HG03432 (cell line): Measurements from ENCODE around the gene TRPT1.

Experiments used
- ATAC-seq: cut with Tn5 transposase; IDR thresholded peaks from one replicate; pipeline ENCODE4 v1.9.1; 2021; ENCODE audit warnings: mild to moderate bottlenecking, moderate library complexity; ENCODE audit not compliant: unreplicated experiment

The TRPT1 gene

DNA sequence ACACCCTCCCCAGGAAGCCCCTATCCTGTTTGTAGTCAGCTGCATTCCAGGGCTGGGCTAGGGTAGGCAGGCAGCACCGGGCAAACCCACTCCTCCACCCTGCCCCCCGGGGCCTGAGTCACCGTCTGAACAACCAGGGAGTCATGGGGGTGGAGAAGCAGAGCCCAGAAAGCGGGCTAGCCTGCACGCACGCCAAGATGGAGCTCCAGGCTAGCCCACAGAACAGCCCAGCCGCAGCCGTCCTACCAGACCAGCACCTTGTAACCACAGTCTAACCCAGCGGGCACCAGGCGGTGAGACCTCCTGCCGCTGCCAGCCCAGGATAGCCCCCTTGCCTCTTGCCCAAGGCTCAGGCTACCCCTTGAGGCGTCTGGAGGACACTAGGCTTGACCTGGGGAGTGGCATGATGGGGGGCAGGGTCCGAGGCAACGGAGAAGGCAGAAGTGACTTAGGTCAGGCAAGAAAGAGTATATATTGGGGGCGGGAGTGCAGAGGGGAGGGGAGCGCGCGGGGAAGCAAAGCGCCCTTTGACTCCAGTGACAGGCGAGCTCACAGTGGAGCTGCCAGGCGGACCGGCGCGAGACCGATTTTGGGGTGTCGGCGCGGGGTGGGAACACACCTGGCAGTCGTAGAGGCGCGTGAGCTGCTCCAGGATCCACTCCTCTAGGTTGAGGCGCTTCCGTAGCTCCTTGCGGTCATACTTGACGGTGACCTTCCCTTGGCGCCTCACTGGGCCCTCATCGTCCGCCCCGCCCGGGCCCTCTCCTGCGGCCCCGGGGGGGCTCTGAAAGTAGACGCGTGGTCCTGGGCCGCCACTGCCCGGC is 20.0 kb upstream of the TRPT1 start:
- no peak for ATAC-seq

DNA sequence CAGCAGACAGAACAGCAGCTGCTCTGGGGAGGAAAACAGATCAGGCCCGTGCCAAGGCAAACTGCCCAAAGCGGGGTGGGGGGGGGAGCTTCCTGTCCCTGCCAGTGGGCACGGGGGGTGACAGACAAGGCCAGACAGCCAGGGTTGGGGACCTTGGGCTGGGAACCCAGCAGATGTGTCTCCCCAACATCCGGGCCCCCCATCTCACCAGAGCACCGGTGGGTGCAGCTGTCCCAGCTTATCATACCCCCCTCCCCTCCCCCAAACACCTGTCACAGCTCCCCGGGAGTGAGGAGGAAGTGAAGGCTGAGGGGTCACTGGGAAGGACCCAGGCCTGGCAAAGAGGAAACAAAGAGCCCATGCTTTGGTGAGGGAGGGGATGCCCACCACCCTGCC is 19.4 kb upstream of the TRPT1 start:
- no peak for ATAC-seq

DNA sequence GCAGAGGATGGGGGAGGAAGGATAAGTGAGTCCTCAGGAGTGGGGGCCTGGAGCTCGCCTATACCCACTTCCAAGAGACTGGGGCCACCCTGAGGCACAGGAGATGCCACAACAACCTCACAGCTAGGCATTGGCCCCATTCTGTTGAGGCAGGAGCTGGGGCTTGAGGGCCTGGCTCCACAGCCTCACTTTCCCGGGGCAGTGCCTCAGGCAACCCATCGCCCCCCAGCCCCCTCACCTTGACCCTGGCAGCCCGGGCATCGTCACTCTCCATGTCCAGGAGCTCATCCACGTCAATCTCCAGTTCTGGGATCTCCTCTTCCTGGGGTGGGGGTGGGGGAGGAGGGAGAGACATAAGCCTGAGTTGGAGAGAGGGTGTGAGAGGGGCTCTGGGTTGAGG is 19.0 kb upstream of the TRPT1 start:
- no peak for ATAC-seq

DNA sequence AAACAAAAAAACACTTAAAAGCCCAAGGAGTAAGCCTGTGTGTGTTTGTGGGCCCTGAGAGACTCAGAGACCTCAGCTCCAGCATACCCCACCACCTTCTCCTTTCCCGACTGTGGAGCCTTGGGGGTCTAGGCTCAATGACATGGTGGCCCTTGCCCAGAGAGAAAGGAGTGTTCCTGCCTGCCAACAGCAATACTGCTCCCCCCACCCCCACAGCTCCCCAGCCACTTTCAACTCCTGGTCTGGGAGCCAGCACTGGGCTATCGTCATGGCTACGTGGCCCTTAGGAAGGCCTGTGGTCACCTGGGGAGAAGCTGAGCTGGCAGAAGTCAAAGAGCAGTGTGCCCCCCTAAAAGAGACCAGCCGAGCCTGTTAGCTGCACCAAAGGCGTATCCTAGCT is 18.1 kb upstream of the TRPT1 start:
- ATAC-seq: no peak

DNA sequence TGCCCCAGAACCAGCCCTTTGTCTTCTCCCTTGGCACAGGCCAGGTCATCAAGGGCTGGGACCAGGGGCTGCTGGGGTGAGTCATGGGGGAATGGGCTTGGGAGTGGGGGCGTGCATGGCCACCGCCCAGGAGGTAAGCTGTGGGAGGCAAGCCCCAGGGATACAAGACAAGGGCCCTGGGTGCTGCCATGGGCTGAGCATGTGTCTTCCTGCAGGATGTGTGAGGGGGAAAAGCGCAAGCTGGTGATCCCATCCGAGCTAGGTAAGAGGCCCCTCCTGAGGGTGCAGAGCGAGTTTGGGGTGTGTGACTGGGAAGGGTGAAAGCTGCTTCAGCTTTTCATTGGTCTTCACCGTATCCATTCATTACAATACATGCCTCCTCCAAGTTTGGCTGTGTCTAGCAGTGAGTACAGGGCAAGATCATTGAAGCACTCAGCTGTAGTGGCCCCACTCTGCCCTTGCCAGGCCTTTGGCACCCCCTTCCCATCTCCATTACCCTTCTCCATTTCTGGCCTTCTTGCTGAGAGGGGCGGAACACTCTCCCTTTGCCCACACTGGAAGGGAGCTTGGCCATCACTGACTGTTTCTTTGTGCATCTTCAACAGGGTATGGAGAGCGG is 17.4 kb upstream of the TRPT1 start:
- no peak for ATAC-seq

DNA sequence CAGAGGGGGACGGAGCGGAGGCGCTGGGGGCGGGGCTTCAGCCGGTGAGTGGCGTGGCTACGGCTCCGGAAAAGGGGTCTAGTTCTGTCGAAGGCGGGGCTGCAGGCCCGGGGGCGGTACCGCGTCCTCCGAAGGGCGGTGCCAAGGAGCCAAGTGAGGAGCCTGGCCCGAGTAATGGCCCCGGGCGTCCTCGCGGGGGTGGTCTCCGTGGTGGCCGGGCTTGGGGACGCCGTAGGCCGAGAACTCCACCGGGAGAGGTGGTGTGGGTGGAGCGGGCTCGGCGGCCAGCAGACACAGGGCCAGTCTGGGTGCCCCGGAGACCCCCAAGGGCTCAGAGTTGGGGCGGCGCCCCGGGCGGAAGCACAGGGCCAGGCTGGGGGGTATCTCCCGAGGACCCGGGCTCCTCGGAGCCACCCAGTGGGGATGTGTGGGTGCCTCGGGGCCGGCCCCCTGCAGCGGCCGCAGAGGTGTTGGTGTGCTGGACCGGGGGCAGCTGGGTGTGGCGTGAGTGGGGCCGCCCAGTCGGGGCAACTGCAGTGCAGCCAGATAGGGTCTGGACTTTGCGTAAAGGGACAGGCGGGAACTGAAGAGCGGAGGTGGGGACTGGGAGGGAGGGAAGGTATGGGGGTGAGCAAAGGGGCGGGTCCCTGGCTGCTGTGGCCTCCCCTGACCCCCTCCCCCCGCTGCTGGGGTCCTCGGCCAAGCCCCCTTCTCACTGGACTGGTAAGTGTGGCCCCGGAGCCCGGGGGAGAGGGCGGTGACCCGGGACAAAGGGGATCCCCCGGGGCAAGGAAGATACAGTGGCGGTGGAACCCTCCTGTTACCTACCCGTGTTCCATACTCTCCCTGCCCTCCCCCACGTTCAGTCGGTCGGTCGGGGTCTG is 15.7 kb upstream of the TRPT1 start:
- peak; percentile 11 for ATAC-seq

DNA sequence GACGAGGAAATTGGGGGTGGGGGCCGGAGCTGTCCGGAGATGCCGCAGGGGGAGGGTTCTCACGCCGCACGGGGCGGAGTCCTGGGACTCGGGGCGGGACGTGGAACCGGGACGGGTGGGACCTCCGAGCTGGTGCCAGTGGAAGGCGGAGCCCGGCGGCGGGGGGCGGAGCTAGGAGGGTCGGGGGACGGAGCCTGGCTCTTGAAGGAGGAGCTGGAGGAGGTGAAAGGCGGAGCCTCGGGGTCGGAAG is 15.2 kb upstream of the TRPT1 start:
- ATAC-seq: peak; percentile 67

DNA sequence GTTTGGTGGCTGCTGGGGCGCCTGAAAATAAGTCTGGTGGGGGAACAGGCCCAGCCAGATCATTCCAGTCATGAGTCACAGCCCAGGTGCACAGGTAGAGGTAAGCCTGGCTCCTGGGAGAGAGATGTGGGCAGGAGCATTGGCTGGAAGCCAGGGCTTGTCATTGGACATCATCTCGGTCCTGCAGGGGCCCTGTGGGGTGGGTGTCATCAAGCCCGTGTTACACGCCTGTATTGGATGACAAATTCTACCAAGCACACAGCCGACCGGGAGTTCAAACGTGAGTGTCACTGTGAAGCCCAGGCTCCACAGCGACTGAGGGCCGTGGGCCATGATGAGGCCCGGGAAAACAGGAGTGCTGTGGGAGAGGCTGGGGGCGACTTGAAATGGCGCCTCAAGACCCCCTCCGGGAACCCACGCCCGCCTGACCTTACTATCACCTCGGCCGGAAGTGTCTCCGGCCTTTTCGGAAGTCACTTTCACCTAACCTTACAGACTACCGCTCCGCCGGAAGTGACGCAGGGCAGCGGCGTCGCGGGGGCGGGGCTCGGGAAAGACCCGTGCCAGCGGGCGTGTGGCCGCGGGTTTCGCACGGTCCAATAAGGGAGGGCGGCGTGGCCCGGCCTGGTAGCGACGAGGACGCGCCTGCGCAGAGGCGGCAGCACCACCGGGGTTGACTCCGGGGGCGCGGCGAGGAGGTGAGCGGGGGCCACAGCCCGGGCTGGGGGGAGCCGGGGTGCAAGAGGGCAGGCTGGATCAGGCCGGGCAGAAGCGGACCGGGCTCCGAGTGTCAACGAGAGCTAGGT is 14.7 kb upstream of the TRPT1 start, which contains the start of gene FKBP2:
Gene FKBP2, plus strand, starts transcription at position 661 of the 806 bp plus-strand sequence. CDS start 1,293 bp downstream, outside the sequence.
- ATAC-seq: peak; percentile 46

DNA sequence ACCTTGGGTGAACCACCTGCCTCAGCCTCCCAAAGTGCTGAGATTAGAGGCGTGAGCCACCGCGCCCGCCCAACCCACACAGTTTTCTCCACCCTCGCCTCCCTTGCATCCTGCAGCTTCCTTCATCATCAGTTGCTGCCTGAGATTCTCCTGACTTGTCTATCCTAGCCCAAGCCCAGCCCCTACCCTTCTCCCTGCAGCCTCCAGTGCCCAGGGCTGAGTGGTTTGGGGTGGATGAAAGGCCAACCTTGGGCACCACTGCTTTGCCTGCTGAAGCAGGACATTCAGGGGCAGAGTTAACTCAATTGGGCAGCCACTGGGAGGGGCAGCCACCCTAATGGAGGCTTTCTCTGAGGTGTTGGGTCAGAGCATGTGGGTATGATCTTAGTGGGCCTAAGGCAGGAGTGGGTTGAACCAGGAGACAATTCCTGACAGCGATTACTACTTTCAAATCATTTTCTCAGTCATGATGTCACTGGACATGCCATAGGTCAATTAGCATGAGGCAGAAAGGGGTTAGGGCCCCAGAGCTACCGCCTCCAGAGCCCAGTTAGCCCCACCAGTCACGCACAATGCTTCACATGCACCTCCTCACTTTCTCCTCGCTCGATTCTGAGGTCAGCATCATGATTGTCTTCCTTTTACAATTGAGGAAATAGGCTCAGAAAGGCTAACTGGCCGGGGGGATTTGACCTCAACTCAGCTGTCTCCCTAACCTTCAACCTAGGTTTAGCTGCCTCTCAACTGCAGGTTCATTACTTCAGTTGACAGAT is 13.9 kb upstream of the TRPT1 start:
- peak; percentile 7 for ATAC-seq

DNA sequence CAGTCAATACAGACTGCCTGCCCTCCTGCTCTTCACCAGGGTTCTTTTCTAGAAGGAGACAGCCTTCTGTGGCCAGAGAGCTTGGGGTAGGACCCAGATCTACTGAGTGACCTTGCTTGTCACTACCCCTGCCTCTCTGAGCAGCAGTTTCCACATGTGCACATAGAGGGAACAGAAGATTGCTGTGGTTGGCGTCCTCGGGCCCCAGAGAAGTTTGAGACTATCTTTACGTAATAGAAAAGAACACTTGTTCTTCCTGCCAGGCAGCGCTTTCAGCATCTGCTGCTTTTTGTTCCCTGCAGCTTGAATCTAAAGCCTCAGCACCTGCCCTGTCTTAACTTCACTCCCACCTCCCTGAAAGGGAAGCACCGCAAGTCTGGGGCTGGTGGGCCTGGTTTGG is 13.0 kb upstream of the TRPT1 start:
- ATAC-seq: no peak

DNA sequence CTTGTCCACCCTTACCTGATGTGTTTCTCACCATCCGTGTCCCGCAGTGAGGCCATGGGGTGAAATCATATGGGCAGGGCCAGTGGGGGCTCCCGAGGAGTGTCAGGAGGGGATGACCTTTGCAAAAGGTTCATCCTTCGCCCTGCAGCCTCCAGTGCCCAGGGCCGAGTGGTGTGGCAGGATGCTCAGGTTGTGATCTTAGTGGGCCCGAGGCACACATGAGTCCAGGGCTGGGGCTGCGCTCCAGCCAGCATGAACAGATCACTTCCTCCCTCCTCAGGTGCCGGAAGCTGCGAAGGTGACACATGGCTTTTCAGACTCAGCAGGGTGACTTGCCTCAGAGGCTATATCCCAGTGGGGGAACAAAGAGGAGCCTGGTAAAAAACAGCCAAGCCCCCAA is 12.1 kb upstream of the TRPT1 start:
- no peak for ATAC-seq

DNA sequence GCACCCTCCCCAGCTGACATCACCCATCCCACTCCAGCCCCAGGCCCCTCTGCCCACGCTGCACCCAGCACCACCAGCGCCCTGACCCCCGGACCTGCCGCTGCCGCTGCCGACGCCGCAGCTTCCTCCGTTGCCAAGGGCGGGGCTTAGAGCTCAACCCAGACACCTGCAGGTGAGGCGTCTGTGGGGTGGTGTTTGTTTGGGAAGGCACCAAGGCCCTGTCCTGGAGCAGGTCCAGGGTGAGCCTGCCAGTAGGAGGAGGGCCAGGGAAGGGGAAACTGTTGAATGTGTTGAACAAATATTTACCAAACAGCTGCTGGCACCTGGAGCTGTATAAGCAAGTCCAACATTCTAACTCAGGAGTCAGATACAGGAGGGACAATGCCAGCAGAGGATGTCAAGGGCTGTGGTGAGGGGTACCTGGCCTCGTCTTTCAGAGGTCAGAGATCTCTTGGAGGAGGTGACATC is 11.5 kb upstream of the TRPT1 start:
- ATAC-seq: no peak

DNA sequence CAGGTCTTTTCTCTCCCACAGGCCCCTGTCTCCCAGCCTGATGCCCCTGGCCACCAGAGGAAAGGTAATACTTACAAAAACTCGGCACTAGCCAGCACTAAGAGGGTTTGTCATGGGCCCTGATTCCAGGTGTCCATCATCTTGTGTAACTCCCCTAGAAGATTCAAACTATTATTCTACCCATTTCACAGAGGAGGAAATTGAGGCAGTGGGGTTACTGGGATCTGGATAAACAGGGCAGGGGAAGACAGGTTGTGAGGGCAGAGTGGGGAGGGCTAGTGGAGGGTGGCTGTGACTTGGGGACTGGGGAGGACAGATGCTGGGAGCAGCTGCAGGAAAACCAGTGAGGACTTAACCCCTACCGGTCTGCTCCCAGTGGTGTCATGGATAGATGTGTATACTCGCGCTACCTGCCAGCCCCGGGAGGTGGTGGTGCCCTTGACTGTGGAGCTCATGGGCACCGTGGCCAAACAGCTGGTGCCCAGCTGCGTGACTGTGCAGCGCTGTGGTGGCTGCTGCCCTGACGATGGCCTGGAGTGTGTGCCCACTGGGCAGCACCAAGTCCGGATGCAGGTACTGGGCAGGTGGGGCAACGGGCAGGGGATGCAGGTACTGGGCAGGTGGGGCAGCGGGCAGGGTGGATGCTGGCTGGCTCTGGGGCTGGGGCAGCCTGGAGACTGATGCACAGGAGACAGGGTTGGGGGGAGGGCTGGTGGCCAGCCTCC is 9.6 kb upstream of the TRPT1 start:
- ATAC-seq: no peak

DNA sequence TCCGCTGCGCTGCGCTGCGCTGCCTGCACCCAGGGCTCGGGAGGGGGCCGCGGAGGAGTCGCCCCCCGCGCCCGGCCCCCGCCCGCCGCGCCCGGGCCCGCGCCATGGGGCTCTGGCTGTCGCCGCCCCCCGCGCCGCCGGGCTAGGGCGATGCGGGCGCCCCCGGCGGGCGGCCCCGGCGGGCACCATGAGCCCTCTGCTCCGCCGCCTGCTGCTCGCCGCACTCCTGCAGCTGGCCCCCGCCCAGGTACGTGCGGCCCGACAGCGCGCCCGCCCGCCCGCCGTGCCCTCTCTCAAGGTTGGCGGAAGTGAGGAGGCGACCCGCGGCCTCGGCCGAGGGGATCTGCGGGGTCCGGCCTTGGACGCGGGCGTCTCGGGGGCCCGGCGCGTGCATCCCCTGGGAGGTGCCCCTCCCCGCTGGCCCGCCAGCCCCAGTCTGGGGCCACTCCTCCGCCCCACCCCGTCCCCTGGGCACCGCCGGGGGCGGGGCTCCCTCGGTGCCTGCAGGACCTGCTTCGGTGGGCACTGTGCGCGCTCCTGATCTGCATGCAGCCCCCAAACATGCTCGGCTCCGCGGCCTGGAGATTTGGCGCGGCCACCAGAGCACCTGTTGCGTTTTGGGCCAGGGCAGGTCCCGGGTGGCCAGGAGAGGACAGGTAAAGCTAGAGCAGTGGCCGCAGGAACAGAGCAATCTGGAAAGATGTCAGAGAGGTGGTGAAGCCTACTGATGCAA is 8.8 kb upstream of the TRPT1 start:
- peak; percentile 29 for ATAC-seq

DNA sequence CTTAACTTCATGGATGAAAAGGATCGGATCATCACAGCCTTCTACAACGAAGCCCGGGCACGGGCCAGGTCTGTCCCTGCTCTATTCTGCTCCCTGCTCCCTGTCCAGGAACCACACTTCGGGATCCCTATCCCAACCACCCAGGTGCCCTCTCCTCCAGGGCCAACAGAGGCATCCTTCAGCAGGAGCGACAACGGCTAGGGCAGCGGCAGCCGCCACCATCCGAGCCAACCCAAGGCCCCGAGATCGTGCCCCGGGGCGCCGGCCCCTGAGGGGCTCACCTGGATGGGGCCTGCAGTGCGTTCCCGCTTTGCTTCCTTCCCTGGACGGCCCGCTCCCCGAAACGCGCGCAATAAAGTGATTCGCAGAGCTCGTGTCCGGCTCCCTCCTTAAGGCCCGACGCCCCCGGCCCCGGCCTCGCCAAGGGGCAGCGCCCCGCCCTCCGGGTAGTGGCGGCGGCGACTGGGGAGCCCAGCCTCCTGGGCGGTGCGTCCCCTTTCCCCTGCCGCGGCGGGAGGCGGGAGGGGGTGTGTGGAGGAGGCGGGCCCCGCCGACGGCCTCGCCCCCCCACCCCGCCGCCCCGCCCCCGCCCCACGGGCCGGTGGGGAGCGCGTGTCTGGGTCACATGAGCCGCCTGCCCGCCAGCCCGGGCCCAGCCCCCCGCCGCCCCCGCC is 8.1 kb upstream of the TRPT1 start, which contains the start of gene VEGFB:
Gene VEGFB, plus strand, starts transcription at position 672 of the 674 bp plus-strand sequence. CDS start 250 bp downstream, outside the sequence.
- ATAC-seq: peak; percentile 48

DNA sequence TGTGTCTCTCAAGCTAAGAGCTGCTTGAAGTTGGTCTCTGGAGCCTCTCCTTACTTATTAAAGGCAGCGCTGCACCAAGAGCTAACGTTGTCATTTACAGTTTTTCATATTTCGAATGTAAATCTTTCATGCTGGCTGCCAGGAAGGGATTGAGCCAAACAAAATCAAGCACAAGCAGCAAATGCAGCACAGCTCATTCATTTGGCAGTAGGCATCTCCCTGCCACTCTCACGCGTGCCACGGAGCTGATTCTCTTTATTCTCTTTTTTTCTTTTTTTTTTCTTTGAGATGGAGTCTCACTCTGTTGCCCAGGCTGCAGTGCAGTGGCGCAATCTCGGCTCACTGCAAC is 7.0 kb upstream of the TRPT1 start:
- no peak for ATAC-seq

DNA sequence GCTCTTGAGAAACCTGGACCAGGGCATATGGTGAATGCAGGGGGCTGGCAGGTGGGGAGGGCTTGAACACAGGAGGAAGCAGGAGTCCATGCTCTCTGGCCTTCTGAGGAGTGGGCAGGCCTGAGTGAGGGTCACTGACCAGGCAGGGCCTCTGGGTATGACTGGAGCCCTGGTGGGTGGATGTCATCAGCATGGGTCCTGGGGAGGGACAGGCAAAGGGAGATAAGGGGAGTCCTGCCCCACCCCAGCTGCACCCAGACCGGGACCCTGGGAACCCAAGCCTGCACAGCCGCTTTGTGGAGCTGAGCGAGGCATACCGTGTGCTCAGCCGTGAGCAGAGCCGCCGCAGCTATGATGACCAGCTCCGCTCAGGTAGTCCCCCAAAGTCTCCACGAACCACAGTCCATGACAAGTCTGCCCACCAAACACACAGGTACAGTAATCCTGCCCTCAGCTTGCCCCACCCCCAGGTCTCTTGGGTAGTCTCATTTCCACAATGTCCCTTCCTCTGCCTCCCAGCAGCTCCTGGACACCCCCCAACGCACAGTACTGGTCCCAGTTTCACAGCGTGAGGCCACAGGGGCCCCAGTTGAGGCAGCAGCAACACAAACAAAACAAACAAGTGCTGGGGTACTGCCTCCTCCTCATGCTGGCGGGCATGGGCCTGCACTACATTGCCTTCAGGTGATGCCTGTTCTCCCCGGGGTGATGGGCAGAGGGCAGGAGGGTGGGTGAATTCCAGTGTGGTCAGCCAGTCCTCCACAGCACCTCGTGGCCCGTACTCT is 6.4 kb upstream of the TRPT1 start:
- ATAC-seq: no peak
